SU-DHL-6 (cell line): Measurements from ENCODE around the gene RPL13A.

Experiments
- H2AFZ ChIP-seq: fragments of 200-600 bp; sonication (generic); 2 replicates; pipeline ENCODE4 v1.6.1; 2014; ENCODE audit warnings: low read depth, mild to moderate bottlenecking, moderate library complexity, mixed read lengths, antibody characterized with exemption, low read length; ENCODE audit not compliant: severe bottlenecking
- H3F3A ChIP-seq: fragments of 200-600 bp; shearing (Covaris generic); 2 replicates; pipeline ENCODE4 v1.6.0; 2016; ENCODE audit warnings: antibody characterized with exemption, mild to moderate bottlenecking; ENCODE audit not compliant: insufficient read depth
- H3K27ac ChIP-seq: fragments of 200-600 bp; sonication (generic); 2 replicates; pipeline ENCODE4 v1.5.1; 2016; ENCODE audit warnings: low read depth, mild to moderate bottlenecking, low read length, moderate library complexity, mixed read lengths
- H3K27me3 ChIP-seq: fragments of 200-600 bp; sonication (generic), shearing (Covaris generic); 2 replicates; pipeline ENCODE4 v1.6.0; 2014; ENCODE audit warnings: mild to moderate bottlenecking, low read length
- H3K36me3 ChIP-seq: fragments of 200-600 bp; sonication (generic); 2 replicates; pipeline ENCODE4 v1.6.1; 2014; ENCODE audit warnings: mild to moderate bottlenecking, low read length, mixed read lengths
- H3K4me2 ChIP-seq: fragments of 300-600, 200-600 bp; shearing (Covaris generic), sonication (generic); 2 replicates; pipeline ENCODE4 v1.6.0; 2014; ENCODE audit warnings: low read length, low read depth, mild to moderate bottlenecking; ENCODE audit not compliant: poor library complexity, severe bottlenecking
- H3K4me3 ChIP-seq: fragments of 200-600 bp; sonication (generic); 2 replicates; pipeline ENCODE4 v1.5.1; 2014; ENCODE audit warnings: antibody characterized with exemption, low read length, mild to moderate bottlenecking, mixed read lengths; ENCODE audit not compliant: insufficient read depth, poor library complexity, severe bottlenecking
- H3K79me2 ChIP-seq: fragments of 200-600 bp; sonication (generic); 2 replicates; pipeline ENCODE4 v1.6.1; 2014; ENCODE audit warnings: mild to moderate bottlenecking, low read length, moderate library complexity; ENCODE audit not compliant: insufficient read depth
- H3K9ac ChIP-seq: fragments of 200-600 bp; sonication (generic); 2 replicates; pipeline ENCODE4 v1.7.0; 2014; ENCODE audit warnings: mild to moderate bottlenecking, low read length
- H3K9me2 ChIP-seq: fragments of 200-600 bp; sonication (generic); replicated peaks from 2 replicates; pipeline ENCODE4 v1.6.1; 2014; ENCODE audit warnings: low read length; ENCODE audit not compliant: insufficient read depth
- H3K9me3 ChIP-seq: fragments of 200-600 bp; sonication (generic); 2 replicates; pipeline ENCODE4 v1.6.1; 2014; ENCODE audit warnings: low read length, mixed read lengths; ENCODE audit not compliant: insufficient read depth
- H4K20me1 ChIP-seq: fragments of 200-600 bp; sonication (generic); 2 replicates; pipeline ENCODE4 v1.6.1; 2014; ENCODE audit warnings: low read depth, mild to moderate bottlenecking, antibody characterized with exemption, low read length, moderate library complexity, mixed read lengths
- CTCF ChIP-seq: fragments of 200-600 bp; sonication (generic); IDR thresholded peaks from one replicate; pipeline ENCODE4 v1.5.1; 2017; ENCODE audit warnings: antibody characterized with exemption, mild to moderate bottlenecking, low read length, moderate library complexity; ENCODE audit not compliant: insufficient read depth, poor library complexity, severe bottlenecking
- EZH2phosphoT487 ChIP-seq: fragments of 200-600 bp; sonication (generic), shearing (Covaris generic); conservative IDR thresholded peaks from 2 replicates; pipeline ENCODE4 v1.6.1; 2018; ENCODE audit warnings: mild to moderate bottlenecking, antibody characterized with exemption, low read length, moderate library complexity, mixed read lengths

The RPL13A gene

GRCh38 chr19:49479975-49480628 lies 7.3 kb upstream of the RPL13A start:
- Histone ChIP-seq H3K27ac (no peak overlapping the region), H3K79me2 (no peaks in the 10 kb centered on the region), H3K4me2 (no peak overlapping the region), H3K9ac (no peak overlapping the region), H3K4me3 (no peak overlapping the region), H2AFZ (no peak overlapping the region), H3K9me3 (no peaks in the 10 kb centered on the region), H3F3A (no peaks in the 10 kb centered on the region), H3K36me3 (no peaks in the 10 kb centered on the region), H4K20me1 (no peaks in the 10 kb centered on the region), H3K9me2 (no peaks in the 10 kb centered on the region), H3K27me3 (no peaks in the 10 kb centered on the region)
- no peak for TF ChIP-seq CTCF
- TF ChIP-seq EZH2phosphoT487: no peak

- Histone ChIP-seq H4K20me1 (no peaks in the 10 kb centered on the region), H3K9me3 (no peaks in the 10 kb centered on the region), H3K79me2 (no peaks in the 10 kb centered on the region), H3K9ac (no peak overlapping the region), H3K9me2 (no peaks in the 10 kb centered on the region), H3F3A (no peaks in the 10 kb centered on the region), H3K4me3 (no peak overlapping the region), H3K4me2 (no peak overlapping the region), H3K27me3 (no peaks in the 10 kb centered on the region), H3K27ac (no peak overlapping the region), H3K36me3 (no peaks in the 10 kb centered on the region), H2AFZ (no peak overlapping the region)
- TF ChIP-seq CTCF: no peak
- TF ChIP-seq EZH2phosphoT487: no peak
Observed at GRCh38 chr19:49481020-49481683, 6.3 kb upstream of the RPL13A start.

- Histone ChIP-seq H3K9me2 (no peaks in the 10 kb centered on the region), H2AFZ (no peak overlapping the region), H3K79me2 (peaks cover 33% of the 10 kb centered on the region), H4K20me1 (no peaks in the 10 kb centered on the region; the same call in 1 of the 2 replicates), H3K27ac (no peak overlapping the region), H3K4me3 (no peak overlapping the region), H3K27me3 (no peaks in the 10 kb centered on the region), H3K9ac (no peak overlapping the region), H3K9me3 (no peaks in the 10 kb centered on the region), H3F3A (peaks cover 37% of the 10 kb centered on the region), H3K36me3 (peaks cover 35% of the 10 kb centered on the region), H3K4me2 (no peak overlapping the region)
- TF ChIP-seq CTCF (no peak), EZH2phosphoT487 (no peak)
Observed at GRCh38 chr19:49486232-49486631, 1.2 kb upstream of the RPL13A start.
